ENCODE measurements around the gene NFYC. TPM values are rescaled to one million over a fixed set of nuclear protein-coding genes. Genes with fewer than 3 reads are reported as not detected.

NFYC gene
- total and polyA plus RNA-seq, 2 experiments from 2014 or later: 36.2 to 42.7 TPM

GRCh38 chr1:40649592-40649930 lies 41.9 kb upstream of the NFYC start:
- H2AFZ ChIP-seq: no peak overlapping the region
- H3K36me3 ChIP-seq (ENCODE audit: insufficient read depth): no peaks in the 10 kb centered on the region
- no peak overlapping the region for H3K4me3 Mint-ChIP-seq
- DNase-seq (ENCODE audit: low spot score): no peak
- no peak overlapping the region for H3K4me3 ChIP-seq
- H3K36me3 Mint-ChIP-seq (ENCODE audit: low read depth): no peaks in the 10 kb centered on the region
- H3K27me3 ChIP-seq (ENCODE audit: insufficient read depth): no peaks in the 10 kb centered on the region
- H3K4me1 ChIP-seq (ENCODE audit: insufficient read depth): peaks cover 14% of the 10 kb centered on the region
- H3K4me2 ChIP-seq: no peak overlapping the region
- peaks cover 6% of the 10 kb centered on the region for H3K27me3 Mint-ChIP-seq (ENCODE audit: insufficient read depth, low read depth, poor library complexity)
- no peaks in the 10 kb centered on the region for H3F3A ChIP-seq (replicated peaks; ENCODE audit: low read depth)
- H3K79me2 ChIP-seq (replicated peaks; ENCODE audit: insufficient read depth): no peaks in the 10 kb centered on the region
- no peak for ATAC-seq
- no peaks in the 10 kb centered on the region for H3K9me2 ChIP-seq (ENCODE audit: insufficient read depth)
- H4K20me1 ChIP-seq (replicated peaks; ENCODE audit: insufficient read depth): peaks cover 10% of the 10 kb centered on the region; the same call in 1 of the 2 replicates
- no peaks in the 10 kb centered on the region for H3K9me3 Mint-ChIP-seq
- H3K4me1 Mint-ChIP-seq: peaks cover 15% of the 10 kb centered on the region
- no peak overlapping the region for H3K27ac ChIP-seq (ENCODE audit: low read depth)
- no peak for TF ChIP-seq POLR2AphosphoS5 (IDR thresholded peaks at IDR 0.05; ENCODE audit: low read depth)
- TF ChIP-seq, protein P1, sequence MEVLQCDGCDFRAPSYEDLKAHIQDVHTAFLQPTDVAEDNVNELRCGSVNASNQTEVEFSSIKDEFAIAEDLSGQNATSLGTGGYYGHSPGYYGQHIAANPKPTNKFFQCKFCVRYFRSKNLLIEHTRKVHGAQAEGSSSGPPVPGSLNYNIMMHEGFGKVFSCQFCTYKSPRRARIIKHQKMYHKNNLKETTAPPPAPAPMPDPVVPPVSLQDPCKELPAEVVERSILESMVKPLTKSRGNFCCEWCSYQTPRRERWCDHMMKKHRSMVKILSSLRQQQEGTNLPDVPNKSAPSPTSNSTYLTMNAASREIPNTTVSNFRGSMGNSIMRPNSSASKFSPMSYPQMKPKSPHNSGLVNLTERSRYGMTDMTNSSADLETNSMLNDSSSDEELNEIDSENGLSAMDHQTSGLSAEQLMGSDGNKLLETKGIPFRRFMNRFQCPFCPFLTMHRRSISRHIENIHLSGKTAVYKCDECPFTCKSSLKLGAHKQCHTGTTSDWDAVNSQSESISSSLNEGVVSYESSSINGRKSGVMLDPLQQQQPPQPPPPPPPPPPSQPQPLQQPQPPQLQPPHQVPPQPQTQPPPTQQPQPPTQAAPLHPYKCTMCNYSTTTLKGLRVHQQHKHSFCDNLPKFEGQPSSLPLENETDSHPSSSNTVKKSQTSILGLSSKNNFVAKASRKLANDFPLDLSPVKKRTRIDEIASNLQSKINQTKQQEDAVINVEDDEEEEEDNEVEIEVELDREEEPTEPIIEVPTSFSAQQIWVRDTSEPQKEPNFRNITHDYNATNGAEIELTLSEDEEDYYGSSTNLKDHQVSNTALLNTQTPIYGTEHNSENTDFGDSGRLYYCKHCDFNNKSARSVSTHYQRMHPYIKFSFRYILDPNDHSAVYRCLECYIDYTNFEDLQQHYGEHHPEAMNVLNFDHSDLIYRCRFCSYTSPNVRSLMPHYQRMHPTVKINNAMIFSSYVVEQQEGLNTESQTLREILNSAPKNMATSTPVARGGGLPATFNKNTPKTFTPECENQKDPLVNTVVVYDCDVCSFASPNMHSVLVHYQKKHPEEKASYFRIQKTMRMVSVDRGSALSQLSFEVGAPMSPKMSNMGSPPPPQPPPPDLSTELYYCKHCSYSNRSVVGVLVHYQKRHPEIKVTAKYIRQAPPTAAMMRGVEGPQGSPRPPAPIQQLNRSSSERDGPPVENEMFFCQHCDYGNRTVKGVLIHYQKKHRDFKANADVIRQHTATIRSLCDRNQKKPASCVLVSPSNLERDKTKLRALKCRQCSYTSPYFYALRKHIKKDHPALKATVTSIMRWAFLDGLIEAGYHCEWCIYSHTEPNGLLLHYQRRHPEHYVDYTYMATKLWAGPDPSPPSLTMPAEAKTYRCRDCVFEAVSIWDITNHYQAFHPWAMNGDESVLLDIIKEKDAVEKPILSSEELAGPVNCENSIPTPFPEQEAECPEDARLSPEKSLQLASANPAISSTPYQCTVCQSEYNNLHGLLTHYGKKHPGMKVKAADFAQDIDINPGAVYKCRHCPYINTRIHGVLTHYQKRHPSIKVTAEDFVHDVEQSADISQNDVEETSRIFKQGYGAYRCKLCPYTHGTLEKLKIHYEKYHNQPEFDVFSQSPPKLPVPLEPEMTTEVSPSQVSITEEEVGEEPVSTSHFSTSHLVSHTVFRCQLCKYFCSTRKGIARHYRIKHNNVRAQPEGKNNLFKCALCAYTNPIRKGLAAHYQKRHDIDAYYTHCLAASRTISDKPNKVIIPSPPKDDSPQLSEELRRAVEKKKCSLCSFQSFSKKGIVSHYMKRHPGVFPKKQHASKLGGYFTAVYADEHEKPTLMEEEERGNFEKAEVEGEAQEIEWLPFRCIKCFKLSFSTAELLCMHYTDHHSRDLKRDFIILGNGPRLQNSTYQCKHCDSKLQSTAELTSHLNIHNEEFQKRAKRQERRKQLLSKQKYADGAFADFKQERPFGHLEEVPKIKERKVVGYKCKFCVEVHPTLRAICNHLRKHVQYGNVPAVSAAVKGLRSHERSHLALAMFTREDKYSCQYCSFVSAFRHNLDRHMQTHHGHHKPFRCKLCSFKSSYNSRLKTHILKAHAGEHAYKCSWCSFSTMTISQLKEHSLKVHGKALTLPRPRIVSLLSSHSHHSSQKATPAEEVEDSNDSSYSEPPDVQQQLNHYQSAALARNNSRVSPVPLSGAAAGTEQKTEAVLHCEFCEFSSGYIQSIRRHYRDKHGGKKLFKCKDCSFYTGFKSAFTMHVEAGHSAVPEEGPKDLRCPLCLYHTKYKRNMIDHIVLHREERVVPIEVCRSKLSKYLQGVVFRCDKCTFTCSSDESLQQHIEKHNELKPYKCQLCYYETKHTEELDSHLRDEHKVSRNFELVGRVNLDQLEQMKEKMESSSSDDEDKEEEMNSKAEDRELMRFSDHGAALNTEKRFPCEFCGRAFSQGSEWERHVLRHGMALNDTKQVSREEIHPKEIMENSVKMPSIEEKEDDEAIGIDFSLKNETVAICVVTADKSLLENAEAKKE (CRISPR knock-in tag; IDR thresholded peaks at IDR 0.05): no peak
- H3K27ac Mint-ChIP-seq: no peak overlapping the region

GRCh38 chr1:40650075-40650474 lies 41.4 kb upstream of the NFYC start:
- Mint-ChIP-seq H3K36me3 (ENCODE audit: low read depth) (no peaks in the 10 kb centered on the region), H3K27me3 (ENCODE audit: insufficient read depth, low read depth, poor library complexity) (peaks cover 8% of the 10 kb centered on the region), H3K9me3 (no peaks in the 10 kb centered on the region), H3K27ac (no peak overlapping the region), H3K4me1 (peaks cover 19% of the 10 kb centered on the region), H3K4me3 (no peak overlapping the region)
- no peak overlapping the region for H3K4me3 ChIP-seq
- no peaks in the 10 kb centered on the region for H3K79me2 ChIP-seq (replicated peaks; ENCODE audit: insufficient read depth)
- ATAC-seq: peak; percentile 81
- no peak overlapping the region for H3K27ac ChIP-seq (ENCODE audit: low read depth)
- H3K4me1 ChIP-seq (ENCODE audit: insufficient read depth): peaks cover 19% of the 10 kb centered on the region
- no peaks in the 10 kb centered on the region for H3K9me2 ChIP-seq (ENCODE audit: insufficient read depth)
- peak; percentile 79 for DNase-seq (ENCODE audit: low spot score)
- H4K20me1 ChIP-seq (replicated peaks; ENCODE audit: insufficient read depth): peaks cover 10% of the 10 kb centered on the region; the same call in 1 of the 2 replicates
- H3K27me3 ChIP-seq (ENCODE audit: insufficient read depth): no peaks in the 10 kb centered on the region
- H2AFZ ChIP-seq: no peak overlapping the region
- no peaks in the 10 kb centered on the region for H3F3A ChIP-seq (replicated peaks; ENCODE audit: low read depth)
- no peaks in the 10 kb centered on the region for H3K36me3 ChIP-seq (ENCODE audit: insufficient read depth)
- TF ChIP-seq, protein P2, sequence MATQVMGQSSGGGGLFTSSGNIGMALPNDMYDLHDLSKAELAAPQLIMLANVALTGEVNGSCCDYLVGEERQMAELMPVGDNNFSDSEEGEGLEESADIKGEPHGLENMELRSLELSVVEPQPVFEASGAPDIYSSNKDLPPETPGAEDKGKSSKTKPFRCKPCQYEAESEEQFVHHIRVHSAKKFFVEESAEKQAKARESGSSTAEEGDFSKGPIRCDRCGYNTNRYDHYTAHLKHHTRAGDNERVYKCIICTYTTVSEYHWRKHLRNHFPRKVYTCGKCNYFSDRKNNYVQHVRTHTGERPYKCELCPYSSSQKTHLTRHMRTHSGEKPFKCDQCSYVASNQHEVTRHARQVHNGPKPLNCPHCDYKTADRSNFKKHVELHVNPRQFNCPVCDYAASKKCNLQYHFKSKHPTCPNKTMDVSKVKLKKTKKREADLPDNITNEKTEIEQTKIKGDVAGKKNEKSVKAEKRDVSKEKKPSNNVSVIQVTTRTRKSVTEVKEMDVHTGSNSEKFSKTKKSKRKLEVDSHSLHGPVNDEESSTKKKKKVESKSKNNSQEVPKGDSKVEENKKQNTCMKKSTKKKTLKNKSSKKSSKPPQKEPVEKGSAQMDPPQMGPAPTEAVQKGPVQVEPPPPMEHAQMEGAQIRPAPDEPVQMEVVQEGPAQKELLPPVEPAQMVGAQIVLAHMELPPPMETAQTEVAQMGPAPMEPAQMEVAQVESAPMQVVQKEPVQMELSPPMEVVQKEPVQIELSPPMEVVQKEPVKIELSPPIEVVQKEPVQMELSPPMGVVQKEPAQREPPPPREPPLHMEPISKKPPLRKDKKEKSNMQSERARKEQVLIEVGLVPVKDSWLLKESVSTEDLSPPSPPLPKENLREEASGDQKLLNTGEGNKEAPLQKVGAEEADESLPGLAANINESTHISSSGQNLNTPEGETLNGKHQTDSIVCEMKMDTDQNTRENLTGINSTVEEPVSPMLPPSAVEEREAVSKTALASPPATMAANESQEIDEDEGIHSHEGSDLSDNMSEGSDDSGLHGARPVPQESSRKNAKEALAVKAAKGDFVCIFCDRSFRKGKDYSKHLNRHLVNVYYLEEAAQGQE (IDR thresholded peaks at IDR 0.05; ENCODE audit: unreplicated experiment): no peak
- no peak for TF ChIP-seq ZNF114 (CRISPR knock-in tag; IDR thresholded peaks at IDR 0.05)
- TF ChIP-seq CTCF (conservative IDR thresholded peaks at IDR 0.05; ENCODE audit: low read depth in 2 of 2): peak; percentile 69 to 78
- no peak for TF ChIP-seq ETS1 (IDR thresholded peaks at IDR 0.05)
- TF ChIP-seq EZH2phosphoT487 (IDR thresholded peaks at IDR 0.05; ENCODE audit: unreplicated experiment): no peak
- no peak for TF ChIP-seq ZNF331 (CRISPR knock-in tag; IDR thresholded peaks at IDR 0.05; ENCODE audit: low read depth)
- no peak overlapping the region for H3K4me2 ChIP-seq

Data from GM23338 (cell line).